Activated CD4-positive, CD25-positive, alpha-beta regulatory T cell (primary cell): ENCODE results near the gene PARD3.
"Not testable (repeated sequence)": the region's sequence is repeated elsewhere in the genome, so short reads cannot be mapped to it uniquely, and the experiment has no call there.

ENCODE experiments used
- DNase-seq, 4 experiments: peaks; one replicate each; lab custom pipeline; 2025; lab: John Stamatoyannopoulos, UW

The PARD3 gene

DNA sequence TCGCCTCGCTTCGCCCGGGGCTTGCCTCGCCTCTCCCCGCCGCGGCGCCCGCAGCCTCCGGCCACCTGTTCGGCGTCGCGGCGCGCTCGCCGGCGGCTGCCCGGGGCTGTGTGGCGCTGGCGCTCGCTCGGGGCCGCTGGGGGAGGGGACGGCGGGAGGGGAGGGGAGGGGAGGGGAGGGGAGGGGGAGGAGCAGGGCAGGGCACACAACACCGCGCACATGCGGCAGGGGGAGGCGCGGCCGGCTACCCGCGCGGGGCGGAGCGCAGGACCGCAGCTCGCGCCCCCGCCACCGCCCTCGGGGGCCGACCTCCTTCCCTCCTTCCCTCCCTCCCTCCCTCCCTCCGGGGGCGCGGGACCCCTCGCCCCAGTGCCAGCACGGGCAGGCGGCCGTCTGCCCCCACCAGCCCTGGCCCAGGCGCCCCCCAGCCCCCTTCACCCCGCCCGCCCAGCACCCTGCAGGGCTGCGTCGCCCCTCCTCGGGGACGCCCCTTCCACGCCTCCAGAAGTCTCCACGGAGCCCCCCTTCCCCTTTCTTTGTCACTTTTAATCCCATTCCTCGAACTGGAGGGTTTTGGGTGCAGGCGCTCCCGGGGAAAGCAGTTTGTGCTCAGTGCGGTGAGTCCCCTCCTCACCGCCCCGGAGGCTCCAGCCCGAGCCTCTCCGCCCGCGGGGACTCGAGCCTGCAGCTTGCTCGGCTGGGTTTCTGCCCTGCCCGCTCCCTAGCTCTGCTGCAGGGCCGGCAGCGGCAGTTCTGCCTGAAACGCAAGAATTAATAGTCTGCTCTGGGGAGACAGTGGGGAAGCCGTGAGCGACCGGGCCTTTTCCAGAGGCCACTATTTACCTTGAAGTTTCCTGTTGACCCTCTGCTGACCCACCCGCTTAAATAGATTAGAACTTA lies at the start of gene PARD3:
PARD3 (minus strand) TSS at position 112 of the 900 bp plus-strand sequence. CDS start 301 bp downstream, outside the sequence.
- no peak for DNase-seq

DNA sequence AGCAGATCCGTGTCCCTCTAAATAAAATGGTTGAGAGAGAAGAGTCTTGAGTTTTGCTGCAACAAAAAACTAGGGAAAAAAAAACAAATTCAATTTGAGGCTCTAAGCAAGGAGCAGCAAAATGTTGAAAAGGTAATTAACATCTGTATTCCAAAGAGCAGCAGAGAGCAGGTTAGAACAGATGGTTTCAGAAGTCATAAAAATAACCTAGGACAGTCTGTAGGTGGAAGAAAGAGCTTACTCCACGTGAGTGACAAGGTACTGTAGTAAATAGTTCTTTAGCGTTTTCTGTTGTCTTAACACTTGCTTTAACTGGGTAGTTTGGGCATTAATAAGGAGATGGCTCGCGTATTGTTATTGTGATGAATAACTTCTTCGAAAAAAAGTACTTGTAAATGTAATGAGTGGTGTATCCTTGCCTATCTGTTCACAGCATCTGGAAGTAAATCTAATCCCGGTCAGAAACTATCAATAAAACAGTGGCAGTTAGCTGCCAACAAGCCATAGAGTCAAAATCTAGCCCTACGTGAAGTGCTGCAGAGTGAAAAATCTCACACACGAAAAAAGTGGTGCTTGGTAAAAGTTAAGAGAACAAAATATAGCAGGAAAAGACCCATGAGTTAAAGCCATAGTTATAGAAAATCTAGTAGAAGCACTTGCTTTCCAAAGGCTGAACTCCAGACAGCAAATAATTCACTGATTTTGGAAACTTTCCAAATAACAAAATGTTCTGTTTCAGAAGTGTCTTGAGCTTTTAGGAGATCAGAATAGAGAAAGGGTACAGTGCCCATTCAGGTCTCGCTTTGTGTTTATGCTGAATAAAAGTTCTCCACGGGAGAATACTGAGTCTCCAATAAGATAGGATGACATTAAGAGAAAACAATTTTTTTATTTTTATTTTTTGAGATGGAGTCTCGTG lies 49.3 kb upstream of the PARD3 start:
- DNase-seq, result no peak

DNA sequence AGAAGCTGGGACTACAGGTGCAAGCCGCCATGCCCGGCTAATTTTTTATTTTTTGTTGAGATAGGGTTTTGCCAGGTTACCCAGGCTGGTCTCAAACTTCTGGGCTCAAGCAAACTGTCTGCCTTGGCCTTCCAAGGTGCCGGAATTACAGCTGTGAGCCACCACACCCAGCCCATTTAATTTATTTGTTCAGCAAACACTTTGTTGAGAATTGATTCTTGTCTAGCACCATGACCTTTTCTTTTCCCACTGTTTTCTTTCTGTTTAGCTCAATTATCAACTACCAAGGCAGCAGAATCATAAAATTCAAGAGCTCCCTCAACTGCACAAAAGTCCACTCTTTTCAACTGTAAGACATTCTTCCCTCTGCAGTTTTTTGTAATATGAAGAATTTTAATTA lies 47.8 kb upstream of the PARD3 start:
- DNase-seq, result no peak

DNA sequence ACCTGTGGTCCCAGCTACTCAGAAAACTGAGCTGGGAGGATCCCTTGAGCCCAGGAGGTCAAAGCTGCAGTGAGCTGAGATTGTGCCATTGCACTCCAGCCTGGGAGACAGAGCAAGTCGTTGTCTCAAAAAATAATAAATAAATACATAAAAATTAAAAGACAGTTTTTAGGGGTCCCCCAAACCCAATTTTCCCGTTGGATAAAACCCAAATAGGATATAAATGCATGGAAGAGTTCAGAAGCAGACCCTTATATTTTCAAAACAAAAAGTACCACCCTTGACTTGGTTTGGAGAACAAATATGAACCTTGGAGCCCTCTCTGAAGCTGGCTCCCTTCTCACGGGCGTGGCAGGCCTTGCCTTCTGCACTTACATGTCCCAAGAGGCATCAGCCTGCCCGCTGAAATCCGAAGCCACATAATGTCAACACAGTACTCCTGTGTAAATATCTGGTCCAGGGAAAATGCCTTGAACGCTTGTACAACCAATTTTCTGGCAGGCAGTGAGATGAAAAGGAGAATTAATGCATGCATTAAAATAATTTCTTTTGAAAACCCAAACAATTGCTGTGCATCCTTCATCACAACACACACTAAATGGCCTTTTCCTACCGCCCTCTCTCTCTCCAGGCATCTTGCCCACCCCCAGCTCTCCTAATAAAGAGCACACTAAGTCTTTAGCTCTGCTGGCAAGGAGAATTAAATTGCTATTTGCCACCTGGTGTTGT lies 46.4 kb upstream of the PARD3 start:
- DNase-seq, result no peak

- DNase-seq, result no peak
These were observed 44.1 kb upstream of the PARD3 start for GRCh38 chr10:34859170-34859569.

- DNase-seq, result no peak
These were observed 42.9 kb upstream of the PARD3 start for GRCh38 chr10:34858003-34858402.

DNA sequence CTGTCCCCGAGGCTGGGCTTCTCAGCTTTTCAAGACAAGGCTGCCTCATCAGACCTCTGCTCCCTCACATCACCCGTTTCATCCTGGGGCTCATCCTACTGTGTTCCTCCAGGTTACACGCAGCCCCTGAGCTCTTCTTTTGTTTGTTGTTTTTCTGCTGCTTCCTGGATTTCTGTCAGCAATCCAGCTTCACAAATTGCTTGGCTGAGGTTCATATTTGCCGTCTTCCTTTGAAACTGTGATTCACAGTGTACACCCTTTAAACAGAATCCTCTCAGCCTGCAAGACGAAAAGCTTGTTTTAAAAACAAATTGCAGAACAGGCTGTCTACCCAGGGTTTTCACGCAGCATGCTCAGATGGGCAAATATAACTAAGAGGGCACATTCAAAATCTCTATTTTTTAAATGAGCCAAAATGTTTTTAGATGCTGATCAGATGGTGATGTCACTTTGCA lies 39.1 kb upstream of the PARD3 start:
- no peak for DNase-seq

GRCh38 chr10:34853357-34853756 lies 38.3 kb upstream of the PARD3 start:
- no peak for DNase-seq

- no peak for DNase-seq
These were observed 35.5 kb upstream of the PARD3 start for GRCh38 chr10:34850558-34850957.

DNA sequence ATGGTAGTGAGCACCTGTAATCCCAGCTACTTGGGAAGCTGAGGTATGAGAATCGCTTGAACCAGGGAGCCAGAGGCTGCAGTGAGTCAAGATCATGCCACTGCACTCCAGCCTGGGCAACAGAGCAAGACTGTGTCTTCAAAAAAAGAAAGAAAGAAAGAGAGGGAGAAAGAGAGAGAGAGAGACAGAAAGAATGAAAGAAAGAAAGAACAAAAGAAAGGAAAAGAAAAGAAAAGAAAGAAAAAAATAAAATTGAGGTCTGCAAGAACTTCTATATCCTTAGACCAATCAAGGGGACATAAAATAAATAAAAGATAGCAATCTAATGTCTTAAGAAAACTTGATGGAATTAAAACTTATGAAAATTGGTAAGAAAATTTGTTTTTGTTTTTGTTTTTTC lies 34.9 kb upstream of the PARD3 start:
- no peak for DNase-seq

DNA sequence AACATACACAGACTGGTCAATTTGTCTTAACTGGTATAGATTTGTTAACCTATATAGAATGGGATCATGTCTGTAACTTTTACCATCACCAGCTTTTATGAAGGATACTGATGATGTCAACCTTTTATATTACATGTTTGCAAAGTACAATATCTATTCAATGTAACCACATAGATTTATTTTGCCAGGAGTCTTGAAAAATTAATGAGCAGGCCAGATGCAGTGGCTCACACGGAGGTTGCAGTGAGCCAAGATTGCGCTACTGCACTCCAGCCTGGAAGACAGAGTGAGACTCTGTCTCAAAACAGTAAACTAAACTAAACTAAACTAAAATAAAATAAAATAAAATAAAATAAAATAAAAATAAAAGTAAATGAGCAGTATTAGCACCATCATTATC lies 30.0 kb upstream of the PARD3 start:
- DNase-seq, result no peak

DNA sequence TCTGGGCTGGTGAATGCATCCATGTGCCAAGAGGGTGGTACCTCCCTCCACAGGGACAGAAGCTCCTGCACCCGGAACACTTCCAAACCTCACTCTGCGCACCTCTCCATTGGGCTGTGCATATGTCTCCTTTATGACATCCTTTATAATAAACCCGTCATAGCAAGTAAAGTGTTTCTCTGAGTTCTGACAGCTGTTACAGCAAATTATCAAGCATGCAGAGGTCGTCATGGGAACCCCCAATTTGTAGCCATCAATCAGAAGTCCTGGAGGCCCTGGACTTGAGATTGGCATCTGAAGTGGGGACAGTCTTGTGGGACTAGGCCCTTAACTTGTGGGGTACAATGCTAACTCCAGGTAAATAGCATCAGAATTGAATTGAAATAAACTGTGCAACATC lies 29.4 kb upstream of the PARD3 start:
- DNase-seq, result no peak

DNA sequence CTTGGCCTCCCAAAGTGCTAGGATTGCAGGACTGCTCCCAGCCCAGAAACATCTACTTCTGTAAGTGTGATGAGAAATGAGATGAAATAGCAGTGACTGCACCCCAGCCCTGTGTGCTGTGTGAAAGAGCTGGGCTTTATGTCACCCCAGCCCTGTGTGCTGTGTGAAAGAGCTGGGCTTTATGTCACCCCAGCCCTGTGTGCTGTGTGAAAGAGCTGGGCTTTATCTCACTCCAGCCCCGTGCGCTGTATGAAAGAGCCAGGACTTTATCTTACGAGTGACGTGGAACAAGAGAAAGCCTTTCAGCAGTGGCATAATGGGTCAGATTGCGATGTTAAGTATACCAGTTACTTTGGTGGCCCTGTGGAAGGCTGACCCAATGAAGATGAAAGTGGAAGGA lies 28.4 kb upstream of the PARD3 start:
- not testable (repeated sequence) for DNase-seq

- DNase-seq, result no peak
These were observed 23.3 kb upstream of the PARD3 start for GRCh38 chr10:34838366-34838900.

GRCh38 chr10:34835908-34836508 lies 20.9 kb upstream of the PARD3 start:
- DNase-seq, result no peak

DNA sequence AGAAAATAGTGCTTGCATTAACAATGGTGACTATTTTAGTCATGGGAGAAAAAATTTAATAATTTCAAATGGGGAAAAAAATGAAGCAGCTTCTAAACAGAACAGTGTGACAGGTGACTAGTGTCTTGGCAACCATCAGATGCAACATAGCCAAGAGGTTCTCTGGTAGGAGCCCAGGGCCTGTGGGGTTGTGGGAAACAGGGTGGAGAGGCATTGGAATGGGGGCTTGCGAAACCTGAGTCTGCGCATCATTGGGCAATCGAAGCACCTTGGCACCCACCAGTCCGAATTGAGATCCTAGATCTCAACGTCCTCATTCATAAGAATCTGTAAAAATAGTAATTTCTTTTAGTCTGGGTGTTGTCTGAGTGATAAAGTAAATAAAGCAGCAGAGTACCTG lies 19.2 kb upstream of the PARD3 start:
- no peak for DNase-seq

- DNase-seq, result no peak
These were observed 15.2 kb upstream of the PARD3 start for GRCh38 chr10:34830217-34830822.

DNA sequence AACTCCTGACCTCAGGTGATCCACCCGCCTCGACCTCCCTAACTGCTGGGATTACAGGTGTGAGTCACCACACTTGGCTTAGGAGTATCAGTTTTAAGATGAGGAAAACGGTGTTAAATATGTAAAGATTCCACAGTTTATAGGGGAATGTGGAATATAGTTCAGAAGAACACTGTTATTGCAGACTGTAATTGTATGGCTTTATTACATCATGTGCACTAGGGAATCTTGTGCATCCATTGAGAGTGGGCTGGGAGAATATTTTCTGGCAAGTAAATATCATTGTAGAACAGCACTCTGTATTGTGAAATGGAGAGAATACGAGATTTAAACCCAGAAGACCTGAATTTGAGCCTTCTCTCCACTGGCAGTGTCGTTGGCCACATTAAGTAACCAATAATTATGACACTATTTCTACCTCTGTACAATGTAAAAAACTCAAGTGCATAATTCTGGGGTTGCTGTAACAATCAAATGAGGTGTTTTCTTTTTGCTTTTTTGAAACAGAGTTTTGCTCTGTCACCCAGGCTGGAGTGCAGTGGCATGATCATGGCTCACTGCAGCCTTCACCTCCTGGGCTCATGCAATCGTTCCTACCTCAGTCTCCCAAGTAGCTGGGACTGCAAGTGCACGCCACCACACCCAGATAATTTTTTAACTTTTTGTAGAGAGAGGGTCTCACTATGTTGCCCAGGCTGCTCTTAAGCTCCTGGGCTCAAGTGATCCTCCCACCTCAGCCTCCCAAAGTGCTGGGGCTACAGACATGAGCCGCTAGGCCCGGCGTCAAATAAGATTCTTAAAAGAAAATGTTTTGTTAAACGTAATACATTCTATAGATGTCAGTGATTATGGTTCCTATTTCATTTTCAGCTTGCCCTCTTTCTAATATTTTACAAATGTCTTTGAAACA lies 12.0 kb upstream of the PARD3 start:
- no peak for DNase-seq

DNA sequence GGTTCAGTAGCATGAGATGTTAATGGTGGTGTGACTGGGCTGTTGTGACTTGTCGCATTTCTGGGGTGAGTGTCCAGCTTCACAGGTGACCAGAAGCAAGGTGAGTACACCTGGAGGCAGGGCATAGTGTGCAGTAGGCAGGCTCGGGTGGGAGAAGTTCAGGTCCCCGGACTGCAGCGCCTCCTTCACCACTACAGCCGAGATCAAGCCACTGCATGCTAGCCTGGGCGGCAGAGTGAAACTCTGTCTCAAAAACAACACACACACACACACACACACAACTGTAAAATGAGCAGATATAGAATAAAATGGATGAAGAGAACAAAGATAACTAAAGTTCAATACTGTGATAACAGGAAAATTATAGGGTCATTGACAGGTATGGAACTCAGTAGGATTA lies 11.1 kb upstream of the PARD3 start:
- DNase-seq, result no peak

- no peak for DNase-seq
These were observed 10.3 kb upstream of the PARD3 start for GRCh38 chr10:34825414-34825813.
